K562 (cell line): ENCODE measurements around the gene FBXW8. TPM values are rescaled to one million over a fixed set of nuclear protein-coding genes. Genes with fewer than 3 reads are reported as not detected.

Source experiments
- ATAC-seq: fragments of 200-7000 bp; cut with Tn5 transposase; 3 replicates; pipeline ENCODE4 v1.9.1; 2020; ENCODE audit warnings: moderate library complexity
- BruUV-seq: library from RNA; stranded (reverse); fragments of 400-500 nt; replicated peaks from 2 replicates; lab custom pipeline; 2021; lab: Mats Ljungman, UMichigan
- CTCF ChIA-PET: fragments of 300-600 bp; formaldehyde crosslinking; extraction: SDS; loops from one replicate; lab custom pipeline; 2021; ENCODE audit warnings: low intra/inter-chr PET ratio; lab: Yijun Ruan, JAX
- POLR2A ChIA-PET: fragments of 300-600, 350-650 bp; sonication (Branson Sonifier 250); formaldehyde crosslinking; extraction: SDS; loops from one replicate; lab custom pipeline; 2021; ENCODE audit warnings: antibody characterized with exemption, inconsistent platforms; lab: Yijun Ruan, JAX
- DNase-seq, 4 experiments: peaks; one replicate each; pipeline versions ENCODE4 v3.0.0 to v3.0.0-alpha.2; 2011 to 2018; ENCODE audit warnings: low spot score in 3 of 4, mixed read lengths in 3 of 4; ENCODE audit errors: extremely low read depth in 1 of 4
- FAIRE-seq: peaks from 2 replicates; lab custom pipeline; 2011; peaks lifted over from hg19 to GRCh38; lab: Jason Lieb, UNC
- H2AFZ ChIP-seq: 2 replicates; pipeline ENCODE4 v1.6.0; 2011; ENCODE audit warnings: low read depth, low read length, control low read depth, inconsistent platforms
- H3K27ac ChIP-seq: fragments of 200-600 bp; 3 replicates; pipeline ENCODE4 v1.8.0; 2011; ENCODE audit warnings: low read depth, mild to moderate bottlenecking, control low read depth, inconsistent platforms, low read length, moderate library complexity, mixed read lengths; ENCODE audit errors: extremely low read depth
- H3K27me3 ChIP-seq, 2 experiments: fragments of 300-600 bp in 1 of 2; 2 replicates in 1 of 2; 3 replicates in 1 of 2; pipeline versions ENCODE4 v1.6.0 to v1.8.0; 2011; ENCODE audit warnings: inconsistent platforms in 2 of 2, low read length in 2 of 2, mild to moderate bottlenecking in 1 of 2, mixed read lengths in 1 of 2, moderate library complexity in 1 of 2; ENCODE audit not compliant: control insufficient read depth in 2 of 2, insufficient read depth in 2 of 2
- H3K36me3 ChIP-seq: fragments of 300-600 bp; 3 replicates; pipeline ENCODE4 v1.8.0; 2011; ENCODE audit warnings: mild to moderate bottlenecking, low read length, inconsistent platforms; ENCODE audit not compliant: control insufficient read depth, insufficient read depth
- H3K4me1 ChIP-seq, 2 experiments: fragments of 200-600 bp in 1 of 2; replicated peaks in 1 of 2; 2 replicates in 1 of 2; 3 replicates in 1 of 2; pipeline versions ENCODE4 v1.5.1 to v1.8.0; 2011; ENCODE audit warnings: inconsistent platforms in 2 of 2, low read length in 2 of 2, mild to moderate bottlenecking in 1 of 2, mixed read lengths in 1 of 2, moderate library complexity in 1 of 2; ENCODE audit not compliant: control insufficient read depth in 2 of 2, insufficient read depth in 2 of 2
- H3K4me2 ChIP-seq: 2 replicates; pipeline ENCODE4 v1.6.1; 2011; ENCODE audit warnings: low read length, control low read depth, inconsistent platforms, mixed read lengths; ENCODE audit not compliant: insufficient read depth
- H3K4me3 ChIP-seq: fragments of 200-600 bp; sonication (generic), shearing (Covaris generic); 2 replicates; pipeline ENCODE4 v1.5.1; 2016; ENCODE audit warnings: control low read depth, inconsistent platforms
- H3K79me2 ChIP-seq: fragments of 200-600 bp; 3 replicates; pipeline ENCODE4 v1.8.0; 2011; ENCODE audit warnings: low read length, inconsistent platforms; ENCODE audit not compliant: control insufficient read depth, insufficient read depth
- H3K9ac ChIP-seq, 2 experiments: 2 replicates each; pipeline versions ENCODE4 v1.6.0 to v1.6.1; 2011; ENCODE audit warnings: low read depth in 2 of 2, low read length in 2 of 2, control low read depth in 1 of 2, inconsistent platforms in 1 of 2, mild to moderate bottlenecking in 1 of 2, mixed read lengths in 1 of 2; ENCODE audit not compliant: insufficient read depth in 1 of 2
- H3K9me1 ChIP-seq: one replicate; pipeline ENCODE4 v1.6.0; 2011; ENCODE audit warnings: inconsistent platforms, mild to moderate bottlenecking, low read length, moderate library complexity; ENCODE audit not compliant: control insufficient read depth, insufficient read depth
- H3K9me3 ChIP-seq: replicated peaks from 2 replicates; pipeline ENCODE4 v1.5.1; 2011; ENCODE audit warnings: low read depth, low read length, inconsistent platforms; ENCODE audit not compliant: control insufficient read depth, insufficient read depth
- H4K20me1 ChIP-seq: replicated peaks from 2 replicates; pipeline ENCODE4 v1.6.1; 2011; ENCODE audit warnings: low read length, inconsistent platforms, mixed read lengths; ENCODE audit not compliant: control insufficient read depth, insufficient read depth
- CTBP1 ChIP-seq: fragments of 450-650 bp; IDR thresholded peaks from 2 replicates; pipeline ENCODE4 v1.6.1; 2016; ENCODE audit warnings: borderline replicate concordance
- ELF1 ChIP-seq: fragments of 200-800 bp; sonication (Bioruptor generic); IDR thresholded peaks from 2 replicates; pipeline ENCODE4 v1.6.1; 2016; ENCODE audit warnings: missing genetic modification characterization, missing compliant biosample characterization
- ELF4 ChIP-seq: fragments of 450-650 bp; formaldehyde crosslinking; IDR thresholded peaks from 2 replicates; pipeline ENCODE4 v1.4.0; 2022; ENCODE audit warnings: missing genetic modification characterization
- ESRRA ChIP-seq: fragments of 450-650 bp; IDR thresholded peaks from 2 replicates; pipeline ENCODE4 v1.6.1; 2014; ENCODE audit warnings: low read depth, mild to moderate bottlenecking, moderate library complexity, borderline replicate concordance
- ETV1 ChIP-seq: fragments of 450-650 bp; conservative IDR thresholded peaks from 2 replicates; pipeline ENCODE4 v1.6.1; 2016; ENCODE audit warnings: missing genetic modification characterization, control low read depth, low read depth, missing compliant biosample characterization
- FOSL1 ChIP-seq: fragments of 200-800 bp; sonication (Bioruptor generic); conservative IDR thresholded peaks from 2 replicates; pipeline ENCODE4 v1.6.1; 2016; ENCODE audit warnings: missing genetic modification characterization, missing compliant biosample characterization
- GABPA ChIP-seq: fragments of 200-800 bp; sonication (Bioruptor generic); conservative IDR thresholded peaks from 2 replicates; pipeline ENCODE4 v1.6.1; 2016; ENCODE audit warnings: low read depth, missing genetic modification characterization, missing compliant biosample characterization
- MNT ChIP-seq, 2 experiments: fragments of 450-650 bp; conservative IDR thresholded peaks; 2 replicates each; pipeline ENCODE4 v1.6.1; 2017; ENCODE audit warnings: mild to moderate bottlenecking in 2 of 2, moderate library complexity in 2 of 2
- OTX1 ChIP-seq: fragments of 450-650 bp; formaldehyde crosslinking; IDR thresholded peaks from 2 replicates; pipeline ENCODE4 v1.4.0; 2022; ENCODE audit warnings: mild to moderate bottlenecking
- RCOR1 ChIP-seq, 2 experiments: IDR thresholded peaks; 2 replicates each; pipeline ENCODE4 v1.6.1; 2012; ENCODE audit warnings: low read depth in 2 of 2, low read length in 2 of 2, borderline replicate concordance in 1 of 2, improper control_type of control experiment in 1 of 2
- SUPT5H ChIP-seq: fragments of 450-650 bp; IDR thresholded peaks from 2 replicates; pipeline ENCODE4 v1.6.1; 2016
- TEAD1 ChIP-seq, 2 experiments: fragments of 450-650 bp in 1 of 2; sonication (generic) in 1 of 2; formaldehyde crosslinking; IDR thresholded peaks; 2 replicates each; pipeline versions ENCODE4 v1.4.0 to v1.8.0; 2020 to 2022; ENCODE audit warnings: mild to moderate bottlenecking in 2 of 2, missing genetic modification reagents in 1 of 2
- ZNF707 ChIP-seq: fragments of 250-450 bp; sonication (Bioruptor Pico); conservative IDR thresholded peaks from 2 replicates; pipeline ENCODE4 v1.8.0; 2022; ENCODE audit warnings: inconsistent platforms, mild to moderate bottlenecking, moderate library complexity
- WGBS: fragments of 100-300 bp; shearing (Covaris generic); methylation state at CpG from one replicate; pipeline ENCODE4 v1.1.6; 2016; ENCODE audit warnings: low coverage, mixed read lengths; ENCODE audit not compliant: insufficient coverage; ENCODE audit errors: missing lambda C conversion rate; 5-methylcytosine and 5-hydroxymethylcytosine counted together
- in situ Hi-C: fragments of 300-500 bp; cut with MboI; formaldehyde crosslinking; loops from 4 replicates; pipeline ENCODE4 v1.15.0; 2018; ENCODE audit warnings: inconsistent platforms, mixed read lengths
- intact Hi-C: fragments of 100-400 bp; cut with micrococcal nuclease; formaldehyde crosslinking; loops from 2 replicates; pipeline ENCODE4 v1.14.2; 2022
- polyA plus RNA-seq, 8 experiments: library from polyadenylated mRNA; depleted of rRNA in 4 of 8; stranded (reverse) in 5 of 8; unstranded in 3 of 8; fragments of >200 nt; fragmentation: Nextera tagmentation in 2 of 8; fragmentation: Illumina TruSeq in 1 of 8; extraction: Ambion mirVana in 2 of 8; extraction: Trizol in 1 of 8; gene quantifications; 2 replicates each; pipeline versions ENCODE4 v1.2.1 to v1.2.3, GENCODE V29; 2011 to 2014; ENCODE audit warnings: inconsistent platforms in 1 of 8, missing spikeins in 1 of 8
- total RNA-seq, 7 experiments: library from RNA; depleted of rRNA in 6 of 7; stranded (reverse); fragments of >200 nt in 6 of 7; fragmentation: Illumina TruSeq in 2 of 7; extraction: Trizol in 2 of 7; gene quantifications; 2 replicates each; pipeline versions ENCODE4 v1.2.1 to v1.2.3, GENCODE V29; 2011 to 2021; ENCODE audit warnings: low replicate concordance in 1 of 7

FBXW8 gene
- total and polyA plus RNA-seq, 9 of the 15 experiments (the other 6 are each of a cell fraction or from before 2014, with no cell fraction given), result 0.58 to 8.3 (median 4.4) TPM

GRCh38 chr12:116980083-116980482 is 69.3 kb downstream of the FBXW8 start:
- in situ Hi-C loops, result no loop called here
- H3K4me1 ChIP-seq, result peaks cover 0 to 9% of the 10 kb centered on the region in 2 experiments; a peak in 2 of 5 replicates
- TF ChIP-seq ELF4 (CRISPR knock-in tag) (peak; percentile 14; the same call in 1 of the 2 replicates), RCOR1 (IDR thresholded peaks at IDR 0.05; ENCODE audit: borderline replicate concordance in 1 of 2, low read depth in 2 of 2, low read length in 2 of 2) (0 out of 4 replicates have a peak, but pooled peaks of 1 of the 2 experiments have one; percentile 23), CTBP1 (peak; percentile 16; the same call in 1 of the 2 replicates), TEAD1 (CRISPR knock-in tag; IDR thresholded peaks at IDR 0.05) (0 out of 4 replicates have a peak, but pooled peaks of 1 of the 2 experiments have one; percentile 6), ESRRA (peak; percentile 24; the same call in 1 of the 2 replicates), ZNF707 (CRISPR knock-in tag) (peak; percentile 79), ELF1 (tag) (peak; percentile 81), ETV1 (tag) (peak; percentile 34; the same call in 1 of the 2 replicates), GABPA (tag) (peak; percentile 49), FOSL1 (no peak), OTX1 (CRISPR knock-in tag) (0 out of 2 replicates have a peak, but pooled peaks have one; percentile 32), SUPT5H (no peak), MNT (conservative IDR thresholded peaks at IDR 0.05) (no peak)
- ATAC-seq, result no peak; the same call in 2 of the 3 replicates
- no peaks in the 10 kb centered on the region for H3K27me3 ChIP-seq
- no peaks in the 10 kb centered on the region for H3K9me1 ChIP-seq
- H3K9ac ChIP-seq, result no peak overlapping the region
- H3K9me3 ChIP-seq, result no peaks in the 10 kb centered on the region
- POLR2A ChIA-PET, result interaction anchor here (0.7 to 2.9 kb wide), 3 partner anchors 10 to 11 kb away, joined by 3 to 15 read pairs (median 4); no protein-coding TSS in a partner anchor
- no peak overlapping the region for H3K27ac ChIP-seq
- H4K20me1 ChIP-seq, result no peaks in the 10 kb centered on the region
- H3K79me2 ChIP-seq, result no peaks in the 10 kb centered on the region
- intact Hi-C loops, result no loop called here
- WGBS, result 27% methylated on average over 1 of the region's 1 CpG
- H3K4me2 ChIP-seq, result peak overlapping the region; percentile 10; the same call in 1 of the 2 replicates
- no peak overlapping the region for H3K4me3 ChIP-seq
- CTCF ChIA-PET, result no interaction called here
- peak in 2 of 4 experiments; percentile 12 to 16 for DNase-seq
- no peaks in the 10 kb centered on the region for H3K36me3 ChIP-seq
- 0 out of 2 replicates have a peak overlapping the region, but pooled peaks have one; percentile 12 for H2AFZ ChIP-seq
- no TSS peak for BruUV-seq
- peak; percentile 62 for FAIRE-seq
